Superior temporal gyrus (tissue), 1 donor: ENCODE data around the gene CLCNKB.
A peak's percentile ranks its signal among the peaks of the same experiment; 100 is the strongest.

Source experiments
- DNase-seq: peaks from one replicate; pipeline ENCODE4 v3.0.0-alpha.2; 2016; ENCODE audit errors: extremely low spot score

Gene CLCNKB

DNA sequence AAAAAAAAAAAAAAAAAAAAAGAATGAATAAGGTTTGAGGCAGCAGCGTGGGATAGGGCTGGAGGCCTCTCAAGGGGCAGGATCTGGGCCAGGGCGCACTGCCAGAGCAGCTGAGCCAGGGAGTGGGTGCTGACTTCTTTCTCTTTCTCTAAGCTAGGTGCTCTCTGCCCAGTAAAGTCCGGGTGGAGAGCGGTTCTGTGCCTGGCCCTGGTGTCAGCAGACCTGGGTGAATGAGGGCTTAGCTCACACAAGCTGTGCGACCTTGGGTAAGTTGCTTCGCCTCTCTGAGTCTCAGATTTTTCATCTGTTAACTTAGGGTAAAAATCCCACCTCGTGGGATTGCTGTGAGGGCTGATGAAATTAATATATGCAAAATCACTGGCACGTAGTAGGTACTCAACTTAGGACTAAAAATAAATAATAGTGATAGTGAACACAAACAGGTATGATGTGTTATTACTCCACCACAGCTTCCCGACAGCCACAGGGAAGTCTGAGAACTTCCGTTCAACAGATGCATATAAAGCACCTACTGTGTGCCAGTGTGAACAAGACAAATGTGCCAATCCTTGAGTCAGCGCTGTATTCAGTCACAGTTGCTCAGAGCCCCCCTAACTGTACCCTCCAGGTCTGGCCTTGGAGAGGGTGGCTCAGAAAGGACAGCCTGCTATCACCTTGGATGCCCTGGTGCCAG, 31.9 kb downstream of the CLCNKB start:
- no peak for DNase-seq

DNA sequence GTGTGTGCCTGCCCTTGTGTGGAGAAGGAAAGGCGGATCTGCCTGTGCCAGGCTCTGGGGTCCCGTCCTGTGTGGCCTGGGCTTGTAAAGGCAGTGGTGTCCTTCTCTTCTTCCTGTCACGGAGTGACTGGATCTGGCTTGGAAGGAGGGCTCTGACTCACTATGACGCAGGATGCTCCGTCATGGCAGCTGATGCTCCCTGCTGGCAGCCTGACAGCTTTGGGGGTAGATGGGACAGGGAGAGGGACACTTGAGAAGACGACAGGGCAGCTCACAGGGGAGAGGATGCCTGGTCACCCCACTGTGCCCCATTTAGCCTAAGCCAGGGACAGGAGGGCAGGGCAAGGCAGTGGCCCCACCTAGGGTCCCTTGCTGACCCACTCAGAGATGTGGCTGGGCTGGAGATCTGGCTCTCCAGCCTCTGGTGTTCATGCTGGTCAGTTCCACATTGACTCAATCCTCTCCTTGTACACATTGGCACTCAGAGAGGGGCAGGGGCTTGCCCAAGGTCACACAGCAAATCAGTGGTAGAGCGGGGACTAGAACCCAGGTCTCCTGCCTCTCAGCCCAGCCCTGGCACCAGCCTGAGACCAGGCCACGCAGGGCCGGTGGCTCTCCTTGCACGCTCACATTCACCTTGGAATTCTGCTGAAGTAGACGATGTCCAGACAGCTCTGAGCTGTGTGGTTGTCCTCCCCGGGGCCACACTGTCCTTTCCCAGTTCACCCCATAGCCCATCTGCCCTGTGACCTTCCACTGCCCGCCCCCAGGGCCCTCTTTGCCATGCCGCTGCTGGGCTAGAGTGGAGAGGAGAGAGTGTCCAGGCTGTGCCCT, 32.7 kb downstream of the CLCNKB start:
- no peak for DNase-seq

GRCh38 chr1:16076865-16077238, 33.3 kb downstream of the CLCNKB start:
- no peak for DNase-seq

- no peak for DNase-seq
Measured at GRCh38 chr1:16077406-16078245, 34.0 kb downstream of the CLCNKB start.

- DNase-seq = peak; percentile 86
Measured at GRCh38 chr1:16078925-16079656, 35.5 kb downstream of the CLCNKB start.

DNA sequence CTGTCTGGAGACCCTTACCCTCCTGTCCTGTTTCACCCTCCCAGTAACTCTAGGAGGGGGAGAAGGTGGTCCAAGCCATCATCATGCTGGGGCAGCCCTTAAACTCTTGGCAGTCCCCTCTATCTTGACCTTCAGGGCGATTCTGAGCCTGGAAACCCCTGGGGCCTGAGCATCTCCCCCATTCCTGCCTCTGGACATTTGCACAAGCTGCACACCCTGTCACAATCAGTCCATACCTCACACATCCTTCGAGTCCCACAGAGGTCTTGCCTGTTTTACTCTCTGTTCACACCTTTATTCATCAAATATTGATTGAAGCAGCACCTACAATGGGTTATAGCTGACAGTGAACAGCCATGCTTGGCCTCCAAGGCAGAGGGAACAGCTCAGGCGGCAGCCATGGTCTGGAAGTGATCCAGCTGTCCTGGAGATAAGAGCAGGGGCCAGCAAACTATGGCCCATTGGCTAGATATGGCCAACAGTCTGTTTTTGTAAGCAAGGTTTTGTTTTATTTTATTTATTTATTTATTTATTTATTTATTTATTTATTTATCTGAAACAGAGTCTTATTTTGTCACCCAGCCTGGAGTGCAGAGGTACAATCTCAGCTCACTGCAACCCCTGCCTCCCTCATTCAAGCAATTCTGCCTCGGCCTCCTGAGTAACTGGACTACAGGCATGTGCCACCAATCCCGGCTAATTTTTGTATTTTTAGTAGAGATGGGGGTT, 37.0 kb downstream of the CLCNKB start:
- DNase-seq = no peak

DNA sequence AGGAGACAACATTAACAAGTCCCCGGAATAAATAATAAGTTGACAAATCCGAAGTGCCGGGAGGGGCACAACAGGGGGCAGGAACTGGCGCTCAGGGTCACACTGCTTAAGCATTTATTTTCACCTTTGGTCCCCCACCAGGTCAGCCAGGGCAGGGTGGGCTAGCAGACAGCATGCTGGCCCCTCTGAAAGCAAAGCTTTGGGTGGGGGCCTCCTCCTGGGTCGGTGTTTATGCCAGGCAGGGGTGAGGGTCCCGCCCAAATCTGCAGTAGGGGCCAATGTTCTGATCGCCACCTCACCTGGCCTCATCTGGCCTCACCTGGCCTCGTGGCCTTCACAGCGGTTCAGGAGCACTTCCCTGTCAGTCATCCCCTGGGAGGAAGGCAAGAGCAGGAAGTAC, 38.1 kb downstream of the CLCNKB start:
- DNase-seq = no peak

- peak; percentile 31 for DNase-seq
Measured at GRCh38 chr1:16082283-16083038, 38.9 kb downstream of the CLCNKB start.

GRCh38 chr1:16083486-16083885, 39.9 kb downstream of the CLCNKB start:
- no peak for DNase-seq

DNA sequence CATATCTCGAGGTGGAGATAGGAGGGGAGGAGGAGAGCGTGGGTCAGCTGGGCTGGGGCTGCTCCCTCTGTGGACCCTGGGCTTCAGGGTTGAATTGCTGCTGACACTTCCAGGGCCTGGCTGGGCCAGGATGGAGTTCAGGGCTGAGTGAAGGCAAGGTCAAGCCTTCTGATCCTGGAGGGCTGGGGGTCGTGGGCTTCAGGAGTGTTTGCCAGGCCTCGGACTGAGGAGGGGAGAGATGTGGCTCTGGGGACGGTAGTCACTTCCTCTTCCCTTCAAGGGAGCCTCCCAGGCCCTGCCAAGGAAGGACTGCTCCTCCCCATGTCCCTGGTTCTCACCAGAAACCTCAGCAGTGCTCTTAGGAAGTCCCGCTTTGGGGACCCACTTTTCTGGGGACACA, 41.9 kb downstream of the CLCNKB start:
- DNase-seq = no peak

DNA sequence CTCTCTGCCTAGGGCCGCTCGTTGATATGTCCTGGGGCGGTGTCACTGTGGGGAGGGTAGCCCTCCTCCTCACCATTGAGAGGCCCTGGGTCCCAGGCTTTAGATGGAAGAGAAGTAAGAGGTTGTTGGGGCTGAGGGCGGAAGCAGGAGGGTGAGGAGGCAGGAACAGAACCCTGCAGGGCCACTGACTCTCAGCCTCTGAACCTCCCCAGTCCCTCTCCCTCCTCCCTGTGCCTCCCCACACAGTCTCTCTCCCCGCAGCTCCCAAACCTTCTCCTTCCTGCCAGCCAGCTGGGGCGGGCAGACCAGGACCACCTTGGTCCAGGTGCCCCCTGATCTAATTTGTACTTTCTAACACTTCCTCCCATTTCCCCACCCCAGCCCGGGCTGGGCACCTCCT, 44.2 kb downstream of the CLCNKB start:
- DNase-seq = no peak

DNA sequence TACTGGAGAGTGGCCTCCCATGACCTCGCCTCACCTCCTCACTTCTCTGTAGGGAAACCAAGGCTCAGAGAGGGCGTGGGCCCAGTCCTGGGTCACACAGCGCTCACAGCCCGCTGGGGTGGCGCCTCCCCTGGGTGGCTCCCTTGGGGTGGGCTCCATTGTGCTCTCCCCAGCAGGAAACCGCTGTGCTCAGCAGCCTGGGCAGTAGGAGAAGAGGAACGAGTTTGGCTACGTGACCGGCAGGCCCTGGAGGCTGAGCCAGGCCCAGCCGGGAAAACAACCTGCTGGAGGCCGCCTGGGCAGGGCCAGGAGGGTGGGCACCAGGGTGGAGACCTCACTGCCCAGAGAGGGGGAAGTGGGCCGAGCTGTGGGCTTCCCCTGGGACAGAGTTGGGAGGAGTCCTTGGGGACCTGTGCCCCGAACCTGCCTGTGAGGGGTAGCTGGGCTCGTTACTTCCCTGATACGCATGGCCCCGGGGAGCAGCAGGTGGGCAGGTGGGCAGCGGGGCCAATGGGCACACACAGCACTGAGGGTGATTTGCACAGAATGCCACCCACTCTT, 44.8 kb downstream of the CLCNKB start:
- no peak for DNase-seq

DNA sequence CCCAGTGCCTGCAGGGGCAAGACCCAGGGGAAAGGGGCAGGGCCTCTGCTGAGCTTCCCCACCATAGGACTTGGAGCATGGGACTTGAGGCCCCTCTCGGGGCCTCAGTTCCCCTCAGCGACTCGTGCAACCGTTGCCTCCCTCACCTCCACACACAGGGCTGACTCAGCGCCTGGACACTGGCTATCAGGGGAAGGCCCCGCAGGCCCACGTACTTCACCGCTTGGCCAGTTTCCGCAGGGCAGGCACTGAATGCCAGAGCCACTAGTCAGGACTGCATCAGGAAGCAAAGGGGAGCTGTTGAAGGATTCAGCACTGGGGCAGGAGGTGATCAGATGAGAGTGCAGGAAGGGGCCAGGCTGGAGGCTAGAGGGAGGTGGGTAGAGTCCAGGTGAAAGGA, 45.4 kb downstream of the CLCNKB start:
- DNase-seq = no peak

- no peak for DNase-seq
Measured at GRCh38 chr1:16090076-16090826, 46.7 kb downstream of the CLCNKB start.

- no peak for DNase-seq
Measured at GRCh38 chr1:16091296-16091695, 47.7 kb downstream of the CLCNKB start.

DNA sequence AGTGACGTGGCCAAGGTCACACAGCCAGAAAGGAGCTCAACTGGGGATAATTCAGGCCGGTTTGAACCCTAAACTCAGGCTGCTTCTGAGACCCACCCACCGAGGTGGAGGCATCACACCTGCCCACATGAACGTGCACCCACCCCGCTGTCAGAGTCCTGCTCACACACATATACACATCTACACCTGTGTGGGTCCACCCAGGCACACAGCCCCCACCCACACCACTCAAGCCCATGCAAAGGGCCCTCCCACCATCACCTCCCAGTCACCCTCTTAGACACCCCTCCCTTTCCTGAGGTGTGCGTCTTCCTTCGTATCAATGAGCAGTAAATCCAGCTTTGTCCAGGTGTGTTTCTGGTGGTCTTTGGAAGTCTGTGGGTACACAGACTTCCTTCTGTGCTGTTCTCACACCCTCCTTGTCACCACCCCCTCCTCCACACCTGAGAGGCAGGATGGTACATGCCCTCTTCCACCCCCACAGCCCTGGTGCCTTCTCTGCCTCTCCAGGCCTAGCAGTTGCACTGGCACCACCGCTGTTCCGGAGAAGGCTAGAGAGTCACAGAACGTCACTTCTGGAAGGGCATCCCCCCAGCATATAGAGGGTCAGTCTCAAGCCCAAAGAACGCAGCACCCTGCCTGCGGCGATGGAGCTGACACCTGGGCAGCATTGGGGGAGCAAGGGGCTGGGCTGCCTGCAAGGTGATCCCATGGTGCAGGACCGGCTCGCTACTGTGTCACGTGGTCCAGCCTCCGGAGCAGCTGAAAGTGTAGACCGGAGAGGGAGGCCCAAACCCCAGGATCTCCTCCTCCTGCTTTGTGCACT, 48.7 kb downstream of the CLCNKB start:
- no peak for DNase-seq

DNA sequence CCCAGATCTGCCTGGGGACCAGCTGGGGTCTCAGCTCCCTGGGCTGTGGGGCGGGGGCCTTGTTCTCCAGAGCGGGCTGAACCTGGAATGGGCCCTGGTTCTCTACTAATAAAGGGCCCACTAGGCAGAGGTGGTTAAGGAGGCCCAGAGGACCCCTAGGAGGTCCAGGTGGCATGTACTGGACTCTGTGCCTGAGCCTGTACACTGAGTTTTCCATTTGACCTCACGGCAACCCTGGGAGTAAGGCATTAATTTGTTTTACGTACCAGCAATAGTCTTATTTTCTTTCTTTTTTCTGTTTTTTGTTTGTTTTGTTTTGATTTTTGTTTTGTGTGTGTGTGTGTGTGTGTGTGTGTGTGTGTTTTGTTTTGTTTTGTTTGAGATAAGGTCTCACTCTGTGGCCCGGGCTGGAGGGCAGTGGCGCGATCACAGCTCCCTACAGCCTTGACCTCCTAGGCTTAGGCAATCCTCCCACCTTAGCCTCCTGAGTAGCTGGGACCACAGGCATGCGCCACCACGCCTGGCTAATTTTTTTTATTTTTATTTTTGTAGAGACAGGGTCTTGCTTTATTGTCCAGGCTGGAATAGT, 49.4 kb downstream of the CLCNKB start:
- no peak for DNase-seq

DNA sequence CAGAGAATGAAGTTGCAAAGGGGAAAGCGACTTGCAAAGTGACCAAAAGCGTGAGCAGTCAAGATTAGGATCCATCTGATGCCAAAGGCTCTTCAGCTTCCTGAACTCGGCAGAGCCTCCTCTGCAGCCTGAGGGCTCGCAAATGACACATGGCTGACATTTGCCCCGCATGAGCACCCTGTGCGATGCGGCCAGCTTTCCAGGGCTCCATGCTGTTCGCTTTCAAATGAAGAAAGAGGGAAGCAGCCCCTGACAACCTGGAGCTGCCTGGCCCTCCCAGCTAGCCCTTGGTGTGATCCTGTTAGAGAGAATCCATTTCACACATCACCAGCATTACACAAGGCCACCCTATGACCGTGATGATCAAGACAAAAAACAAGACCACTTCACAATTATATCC, 50.0 kb downstream of the CLCNKB start:
- DNase-seq = no peak
